NCI-H2227 treated with DMSO at 0.1 percent for 48 hours (cell line): ENCODE data around the gene C6orf47.

Source experiments
- DNase-seq: peaks from one replicate; lab custom pipeline; 2025; lab: John Stamatoyannopoulos, UW

Gene C6orf47

GRCh38 chr6:31687860-31688693 lies 27.5 kb upstream of the C6orf47 start:
- DNase-seq, result no peak

- DNase-seq, result no peak
Measured at GRCh38 chr6:31687321-31687720, 26.7 kb upstream of the C6orf47 start.

- DNase-seq, result no peak
Measured at GRCh38 chr6:31686483-31686882, 25.9 kb upstream of the C6orf47 start.

- DNase-seq, result no peak
Measured at GRCh38 chr6:31683591-31683990, 23.0 kb upstream of the C6orf47 start.

- no peak for DNase-seq
Measured at GRCh38 chr6:31681135-31681671, 20.6 kb upstream of the C6orf47 start.

GRCh38 chr6:31680226-31681134 lies 19.9 kb upstream of the C6orf47 start, which contains the start of gene LY6G5C:
TSS of gene LY6G5C (minus strand) at chr6:31681067. CDS start at chr6:31680373, 694 bp downstream.
- DNase-seq, result peak; percentile 88

GRCh38 chr6:31677955-31678354 lies 17.4 kb upstream of the C6orf47 start:
- no peak for DNase-seq

- DNase-seq, result no peak
Measured at GRCh38 chr6:31676904-31677303, 16.3 kb upstream of the C6orf47 start.

- no peak for DNase-seq
Measured at GRCh38 chr6:31676322-31676903, 15.8 kb upstream of the C6orf47 start.

- no peak for DNase-seq
Measured at GRCh38 chr6:31669676-31670075, 9.1 kb upstream of the C6orf47 start, which contains the start of gene LY6G5B. TSS of gene LY6G5B (plus strand) at chr6:31669976. CDS start at chr6:31670951, 975 bp downstream.

GRCh38 chr6:31666337-31666965 lies 5.9 kb upstream of the C6orf47 start:
- DNase-seq, result no peak

- DNase-seq, result peak; percentile 98
Measured at GRCh38 chr6:31665501-31666336, 5.1 kb upstream of the C6orf47 start, which contains the start of gene CSNK2B. TSS of gene CSNK2B (plus strand) at chr6:31666080. CDS start at chr6:31666832, 752 bp downstream.

- DNase-seq, result peak; percentile 95
Measured at GRCh38 chr6:31664790-31665500, 4.4 kb upstream of the C6orf47 start, which contains the start of gene GPANK1. TSS of gene GPANK1 (minus strand) at chr6:31664997. CDS start at chr6:31664478, 519 bp downstream.

GRCh38 chr6:31663961-31664789 lies 3.6 kb upstream of the C6orf47 start:
- no peak for DNase-seq

- no peak for DNase-seq
Measured at GRCh38 chr6:31663126-31663960, 2.8 kb upstream of the C6orf47 start.

GRCh38 chr6:31662124-31662723 lies 1.6 kb upstream of the C6orf47 start:
- DNase-seq, result no peak
